HG03469 (cell line): ENCODE results near the gene TOLLIP.

ENCODE experiments used
- ATAC-seq: cut with Tn5 transposase; IDR thresholded peaks from one replicate; pipeline ENCODE4 v1.9.1; 2021; ENCODE audit warnings: mild to moderate bottlenecking, moderate library complexity, moderate number of reproducible peaks; ENCODE audit not compliant: unreplicated experiment

TOLLIP gene

DNA sequence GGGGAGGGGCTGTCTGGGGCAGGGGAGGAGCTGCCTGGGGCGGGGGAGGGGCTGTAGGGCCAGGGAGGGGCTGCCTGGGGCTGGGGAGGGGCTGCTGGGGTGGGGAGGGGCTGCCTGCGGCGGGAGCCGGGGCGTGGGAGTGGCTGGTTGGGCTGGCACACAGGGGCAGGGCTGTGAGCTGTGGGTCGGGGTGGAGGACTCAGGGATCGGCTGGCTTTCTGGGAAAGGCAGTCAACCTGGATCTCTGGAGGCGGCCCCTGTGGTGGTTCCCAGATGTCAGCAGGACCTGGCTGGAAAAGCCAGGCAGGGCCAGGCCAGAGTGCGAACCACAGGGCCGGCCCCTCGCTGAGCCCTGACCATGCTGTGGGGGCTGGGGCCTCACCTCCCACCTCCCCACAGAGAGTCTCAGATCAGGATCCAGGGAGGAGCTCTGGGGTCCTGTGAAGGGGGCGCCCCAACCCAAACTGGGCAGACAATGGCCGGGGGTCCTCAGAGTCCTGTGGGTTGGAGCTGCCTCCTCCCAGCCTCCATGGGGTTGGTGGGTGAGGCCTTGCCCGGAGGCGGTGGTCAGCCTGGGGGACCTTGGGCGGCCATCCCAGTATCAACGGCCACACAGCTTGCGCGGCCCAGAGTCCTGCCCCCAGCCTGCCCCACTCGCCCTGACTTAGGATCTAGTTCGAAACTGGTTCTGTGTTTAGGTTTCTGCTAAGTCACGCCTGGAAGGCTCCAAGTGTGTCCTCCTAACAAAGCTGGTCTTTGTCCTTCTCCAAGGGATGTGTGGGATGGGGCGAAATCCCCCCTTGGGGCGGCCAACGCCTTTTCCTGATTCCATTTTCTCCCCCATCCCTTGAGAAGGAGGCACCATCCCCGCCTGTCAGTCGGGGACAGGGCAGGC is 84.7 kb downstream of the TOLLIP start:
- no peak for ATAC-seq
